ENCODE data around the gene ENPP6.

ENPP6 gene

GRCh38 chr4:184062769-184063168 is 154.9 kb downstream of the ENPP6 start:
- Histone ChIP-seq H3K4me1 (ENCODE audit: control insufficient read depth, insufficient read depth, low read length) (peaks cover 5% of the 10 kb centered on the region), H3K9me3 (ENCODE audit: control insufficient read depth, insufficient read depth, low read depth, low read length) (no peaks in the 10 kb centered on the region), H3K27ac (ENCODE audit: extremely low read depth, low read depth, low read length) (no peak overlapping the region), H3K4me3 (ENCODE audit: low read depth, low read length) (no peak overlapping the region), H3K36me3 (ENCODE audit: control insufficient read depth in 2 of 2, insufficient read depth in 1 of 2, low read length in 2 of 2) (no peaks in the 10 kb centered on the region)
- TF ChIP-seq ZNF600 (tag by site-specific recombination; IDR thresholded peaks at IDR 0.05) (no peak), ZNF211 (tag by site-specific recombination; IDR thresholded peaks at IDR 0.05; ENCODE audit: low read depth) (no peak), ZBTB10 (tag by site-specific recombination; IDR thresholded peaks at IDR 0.05) (no peak), ZSCAN30 (tag by site-specific recombination; IDR thresholded peaks at IDR 0.05) (no peak), KLF16 (tag by site-specific recombination; IDR thresholded peaks at IDR 0.05) (no peak), SCRT2 (tag by site-specific recombination; IDR thresholded peaks at IDR 0.05) (no peak), ZNF530 (tag by site-specific recombination; IDR thresholded peaks at IDR 0.05; ENCODE audit: low read depth) (no peak), ZNF26 (tag by site-specific recombination; IDR thresholded peaks at IDR 0.05) (no peak), ZSCAN18 (tag by site-specific recombination; IDR thresholded peaks at IDR 0.05) (no peak), ZSCAN4 (tag by site-specific recombination; IDR thresholded peaks at IDR 0.05) (no peak), ZNF658 (tag by site-specific recombination; IDR thresholded peaks at IDR 0.05) (no peak), ZNF521 (tag by site-specific recombination; IDR thresholded peaks at IDR 0.05) (no peak), ZIC2 (tag by site-specific recombination; IDR thresholded peaks at IDR 0.05) (no peak), ZBTB26 (tag by site-specific recombination; optimal IDR thresholded peaks at IDR 0.05) (no peak), ZNF311 (tag by site-specific recombination; IDR thresholded peaks at IDR 0.05; ENCODE audit: borderline replicate concordance) (no peak), ZNF391 (tag by site-specific recombination; IDR thresholded peaks at IDR 0.05; ENCODE audit: borderline replicate concordance, low read depth) (no peak)
- POLR2A ChIA-PET: no interaction called here
- CTCF ChIA-PET: no interaction called here

- no peaks in the 10 kb centered on the region for H3K9me3 ChIP-seq (ENCODE audit: control insufficient read depth, insufficient read depth, low read depth, low read length)
- TF ChIP-seq ZSCAN30 (tag by site-specific recombination; IDR thresholded peaks at IDR 0.05) (no peak), ZNF658 (tag by site-specific recombination; IDR thresholded peaks at IDR 0.05) (no peak)
- H3K4me3 ChIP-seq (ENCODE audit: low read depth, low read length): no peak overlapping the region
- POLR2A ChIA-PET: no interaction called here
- H3K4me1 ChIP-seq (ENCODE audit: control insufficient read depth, insufficient read depth, low read length): peaks cover 3% of the 10 kb centered on the region
- no peaks in the 10 kb centered on the region for H3K36me3 ChIP-seq (ENCODE audit: control insufficient read depth in 2 of 2, insufficient read depth in 1 of 2, low read length in 2 of 2)
- CTCF ChIA-PET: no interaction called here
- H3K27ac ChIP-seq (ENCODE audit: extremely low read depth, low read depth, low read length): no peak overlapping the region
Observed at GRCh38 chr4:184061582-184061981, 156.1 kb downstream of the ENPP6 start.

Data from HEK293 (cell line).